Left ventricle myocardium inferior (tissue), 1 donor: ENCODE measurements around the gene SLC38A2. TPM values are rescaled to one million over a fixed set of nuclear protein-coding genes. Genes with fewer than 3 reads are reported as not detected.

Experiments
- DNase-seq: peaks from one replicate; pipeline ENCODE4 v3.0.0-alpha.2; 2020
- H3K27ac ChIP-seq: fragments of 200-600 bp; replicated peaks from 2 replicates; pipeline ENCODE4 v1.8.0; 2021
- H3K27me3 ChIP-seq: fragments of 200-600 bp; 2 replicates; pipeline ENCODE4 v1.8.0; 2021; ENCODE audit warnings: low read depth
- H3K36me3 ChIP-seq: fragments of 200-600 bp; 2 replicates; pipeline ENCODE4 v1.8.0; 2021
- H3K4me1 ChIP-seq: fragments of 200-600 bp; 2 replicates; pipeline ENCODE4 v1.8.0; 2021
- H3K4me3 ChIP-seq: fragments of 200-600 bp; 2 replicates; pipeline ENCODE4 v1.8.0; 2021; ENCODE audit warnings: mild to moderate bottlenecking, moderate library complexity
- H3K9me3 ChIP-seq: fragments of 200-600 bp; replicated peaks from 2 replicates; pipeline ENCODE4 v1.8.0; 2021
- CTCF ChIP-seq: fragments of 200-600 bp; IDR thresholded peaks from 2 replicates; pipeline ENCODE4 v1.8.0; 2021; ENCODE audit warnings: antibody characterized with exemption, mild to moderate bottlenecking, borderline replicate concordance
- intact Hi-C: fragments of 100-400 bp; cut with micrococcal nuclease; formaldehyde crosslinking; loops from one replicate; pipeline ENCODE4 v1.11.0; 2022
- total RNA-seq: library from RNA; stranded (reverse); fragmentation: NEBNext Ultra II Directional; extraction: Animal tissue kit (Norgen Biotek cat#: 25700); gene quantifications from one replicate; pipeline ENCODE4 v1.2.1, GENCODE V29; 2021
- donor health status: DM: no; HTN: yes; CAD: no; lungs with severe emphysema.

The SLC38A2 gene
- total RNA-seq, 1 donor from 2014 or later, result 129 TPM

- Histone ChIP-seq H3K36me3 (no peaks in the 10 kb centered on the region), H3K27ac (no peak overlapping the region), H3K27me3 (no peaks in the 10 kb centered on the region), H3K4me3 (no peak overlapping the region), H3K9me3 (no peaks in the 10 kb centered on the region), H3K4me1 (peaks cover 85% of the 10 kb centered on the region)
- TF ChIP-seq CTCF, result no peak
- no peak for DNase-seq
- intact Hi-C loops, result no loop called here
These were observed 33.9 kb upstream of the SLC38A2 start for GRCh38 chr12:46406352-46407027.

GRCh38 chr12:46404733-46405132 lies 32.2 kb upstream of the SLC38A2 start:
- H3K27ac ChIP-seq, result no peak overlapping the region
- DNase-seq, result no peak
- H3K36me3 ChIP-seq, result no peaks in the 10 kb centered on the region
- intact Hi-C loops, result no loop called here
- peaks cover 71% of the 10 kb centered on the region for H3K4me1 ChIP-seq
- no peaks in the 10 kb centered on the region for H3K9me3 ChIP-seq
- TF ChIP-seq CTCF, result no peak
- H3K27me3 ChIP-seq, result no peaks in the 10 kb centered on the region
- H3K4me3 ChIP-seq, result no peak overlapping the region

- Histone ChIP-seq H3K4me1 (peaks cover 66% of the 10 kb centered on the region), H3K9me3 (no peaks in the 10 kb centered on the region), H3K27ac (no peak overlapping the region), H3K27me3 (no peaks in the 10 kb centered on the region), H3K4me3 (no peak overlapping the region), H3K36me3 (no peaks in the 10 kb centered on the region)
- intact Hi-C loops, result no loop called here
- DNase-seq, result no peak
- no peak for TF ChIP-seq CTCF
These were observed 31.7 kb upstream of the SLC38A2 start for GRCh38 chr12:46404225-46404631.

GRCh38 chr12:46403719-46404070 lies 31.1 kb upstream of the SLC38A2 start:
- TF ChIP-seq CTCF, result no peak
- intact Hi-C loops, result no loop called here
- Histone ChIP-seq H3K4me3 (no peak overlapping the region), H3K36me3 (no peaks in the 10 kb centered on the region), H3K27me3 (no peaks in the 10 kb centered on the region), H3K27ac (peak overlapping the region; percentile 35), H3K9me3 (no peaks in the 10 kb centered on the region), H3K4me1 (peaks cover 61% of the 10 kb centered on the region)
- DNase-seq, result no peak

GRCh38 chr12:46402941-46403718 lies 30.6 kb upstream of the SLC38A2 start:
- no peak for TF ChIP-seq CTCF
- peaks cover 55% of the 10 kb centered on the region for H3K4me1 ChIP-seq
- no peak overlapping the region for H3K4me3 ChIP-seq
- H3K9me3 ChIP-seq, result no peaks in the 10 kb centered on the region
- H3K27ac ChIP-seq, result peak overlapping the region; percentile 35
- H3K27me3 ChIP-seq, result no peaks in the 10 kb centered on the region
- no peaks in the 10 kb centered on the region for H3K36me3 ChIP-seq
- intact Hi-C loops, result no loop called here
- no peak for DNase-seq
